ENCODE measurements around the gene KRTCAP3.
A peak's percentile ranks its signal among the peaks of the same experiment; 100 is the strongest.
"Not testable (repeated sequence)": the region's sequence is repeated elsewhere in the genome, so short reads cannot be mapped to it uniquely, and the experiment has no call there.

Gene KRTCAP3

DNA sequence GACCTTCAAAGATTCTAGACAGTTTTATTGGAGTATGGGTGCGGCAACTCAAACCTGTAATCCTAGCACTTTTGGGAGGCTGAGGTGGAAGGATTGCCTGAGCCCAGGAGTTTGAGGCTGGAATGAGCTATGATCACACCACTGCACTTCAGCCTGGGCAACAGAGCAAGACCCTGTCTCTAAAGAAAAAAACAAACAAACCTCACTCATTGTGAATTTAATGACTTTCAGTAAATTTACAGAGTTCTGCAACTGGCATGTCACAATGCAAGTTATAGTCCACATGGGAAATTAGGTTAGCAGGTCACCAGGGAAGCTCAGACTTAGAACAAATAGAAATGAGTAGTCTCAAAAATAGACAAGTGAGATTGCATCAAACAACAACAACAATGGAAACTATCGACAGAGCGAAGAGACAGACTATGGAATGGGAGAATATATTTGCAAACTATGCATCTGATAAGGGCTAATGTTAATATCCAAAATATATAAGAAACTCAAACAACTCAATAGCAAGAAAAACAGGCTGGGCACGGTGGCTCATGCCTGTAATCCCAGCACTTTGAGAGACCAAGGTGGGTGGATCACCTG is 20.4 kb upstream of the KRTCAP3 start:
- Histone ChIP-seq H3K27ac (no peak overlapping the region), H3K36me3 (no peaks in the 10 kb centered on the region), H3K4me1 (ENCODE audit: control insufficient read depth in 1 of 2, insufficient read depth in 1 of 2, low read depth in 1 of 2, low read length in 1 of 2) (no peaks in the 10 kb centered on the region), H3K4me3 (ENCODE audit: low read depth in 1 of 2, low read length in 1 of 2) (no peak overlapping the region), H3K9me3 (no peaks in the 10 kb centered on the region), H3K27me3 (no peaks in the 10 kb centered on the region)
- TF ChIP-seq, protein P1, sequence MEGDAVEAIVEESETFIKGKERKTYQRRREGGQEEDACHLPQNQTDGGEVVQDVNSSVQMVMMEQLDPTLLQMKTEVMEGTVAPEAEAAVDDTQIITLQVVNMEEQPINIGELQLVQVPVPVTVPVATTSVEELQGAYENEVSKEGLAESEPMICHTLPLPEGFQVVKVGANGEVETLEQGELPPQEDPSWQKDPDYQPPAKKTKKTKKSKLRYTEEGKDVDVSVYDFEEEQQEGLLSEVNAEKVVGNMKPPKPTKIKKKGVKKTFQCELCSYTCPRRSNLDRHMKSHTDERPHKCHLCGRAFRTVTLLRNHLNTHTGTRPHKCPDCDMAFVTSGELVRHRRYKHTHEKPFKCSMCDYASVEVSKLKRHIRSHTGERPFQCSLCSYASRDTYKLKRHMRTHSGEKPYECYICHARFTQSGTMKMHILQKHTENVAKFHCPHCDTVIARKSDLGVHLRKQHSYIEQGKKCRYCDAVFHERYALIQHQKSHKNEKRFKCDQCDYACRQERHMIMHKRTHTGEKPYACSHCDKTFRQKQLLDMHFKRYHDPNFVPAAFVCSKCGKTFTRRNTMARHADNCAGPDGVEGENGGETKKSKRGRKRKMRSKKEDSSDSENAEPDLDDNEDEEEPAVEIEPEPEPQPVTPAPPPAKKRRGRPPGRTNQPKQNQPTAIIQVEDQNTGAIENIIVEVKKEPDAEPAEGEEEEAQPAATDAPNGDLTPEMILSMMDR (IDR thresholded peaks at IDR 0.05): no peak

DNA sequence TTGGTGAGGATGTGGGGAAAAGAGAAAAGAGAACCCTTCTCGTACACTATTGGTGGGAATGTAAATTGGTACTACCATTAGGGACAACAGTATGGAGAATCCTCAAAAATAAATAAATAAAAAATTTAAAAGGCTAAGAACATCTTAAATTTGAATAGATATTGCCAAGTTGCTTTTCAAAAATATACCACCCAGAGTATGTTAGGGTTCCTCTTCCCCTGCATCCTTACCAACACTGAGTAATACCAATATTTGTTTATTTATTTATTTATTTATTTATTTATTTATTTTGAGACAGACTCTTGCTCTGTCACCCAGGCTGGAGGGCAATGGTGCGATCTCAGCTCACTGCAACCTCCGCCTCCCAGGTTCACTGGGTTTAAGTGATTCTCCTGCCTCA is 19.2 kb upstream of the KRTCAP3 start:
- H3K36me3 ChIP-seq: no peaks in the 10 kb centered on the region
- no peak overlapping the region for H3K27ac ChIP-seq
- no peaks in the 10 kb centered on the region for H3K27me3 ChIP-seq
- H3K9me3 ChIP-seq: no peaks in the 10 kb centered on the region
- TF ChIP-seq, protein P1 (IDR thresholded peaks at IDR 0.05): no peak
- peaks cover 6 to 7% of the 10 kb centered on the region in 2 experiments for H3K4me1 ChIP-seq (ENCODE audit: control insufficient read depth in 1 of 2, insufficient read depth in 1 of 2, low read depth in 1 of 2, low read length in 1 of 2)
- no peak overlapping the region for H3K4me3 ChIP-seq (ENCODE audit: low read depth in 1 of 2, low read length in 1 of 2)

DNA sequence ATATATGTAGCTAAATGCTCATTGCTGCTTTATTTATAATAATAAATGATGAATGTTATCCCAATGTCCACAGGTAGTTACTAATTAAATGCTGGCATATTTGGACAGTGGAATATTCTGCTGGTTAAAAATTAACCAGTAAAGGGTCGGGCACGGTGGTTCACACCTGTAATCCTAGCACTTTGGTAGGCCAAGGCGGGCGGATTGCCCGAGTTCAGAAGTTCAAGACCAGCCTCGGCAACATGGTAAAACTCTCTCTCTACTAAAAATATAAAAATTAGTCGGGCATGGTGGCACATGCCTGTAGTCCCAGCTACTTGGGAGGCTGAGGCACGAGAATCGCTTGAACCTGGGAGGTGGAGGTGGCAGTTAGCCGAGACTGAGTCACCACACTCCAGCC is 17.1 kb upstream of the KRTCAP3 start:
- not testable (repeated sequence) for H3K9me3 ChIP-seq; H3K36me3 ChIP-seq; H3K27me3 ChIP-seq; H3K27ac ChIP-seq; H3K4me3 ChIP-seq (ENCODE audit: low read depth in 1 of 2, low read length in 1 of 2)
- peaks cover 18 to 19% of the 10 kb centered on the region in 2 experiments for H3K4me1 ChIP-seq (ENCODE audit: control insufficient read depth in 1 of 2, insufficient read depth in 1 of 2, low read depth in 1 of 2, low read length in 1 of 2)

DNA sequence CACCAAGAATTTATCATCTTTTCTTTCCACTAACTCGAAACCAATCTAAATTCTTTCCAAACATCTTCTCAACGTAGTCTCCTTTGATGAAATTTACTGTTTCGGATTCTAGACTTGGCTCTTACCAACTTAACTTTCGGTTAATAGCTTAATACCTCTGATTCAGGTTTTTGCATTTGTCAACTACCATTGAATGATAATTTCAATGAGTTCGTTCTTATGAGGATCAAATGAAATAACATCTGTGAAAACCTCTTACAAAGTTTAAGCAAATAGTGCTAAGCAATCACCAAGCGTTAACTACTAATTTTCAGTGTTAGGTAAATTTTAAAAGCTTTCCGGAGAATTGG is 14.3 kb upstream of the KRTCAP3 start:
- H3K4me1 ChIP-seq (ENCODE audit: control insufficient read depth in 1 of 2, insufficient read depth in 1 of 2, low read depth in 1 of 2, low read length in 1 of 2): peaks cover 24% of the 10 kb centered on the region in 2 experiments
- H3K27me3 ChIP-seq: no peaks in the 10 kb centered on the region
- H3K9me3 ChIP-seq: no peaks in the 10 kb centered on the region
- H3K36me3 ChIP-seq: no peaks in the 10 kb centered on the region
- TF ChIP-seq, protein P1 (IDR thresholded peaks at IDR 0.05): no peak
- peak overlapping the region; percentile 89 to 100 for H3K4me3 ChIP-seq (ENCODE audit: low read depth in 1 of 2, low read length in 1 of 2)
- H3K27ac ChIP-seq: peak overlapping the region; percentile 99

DNA sequence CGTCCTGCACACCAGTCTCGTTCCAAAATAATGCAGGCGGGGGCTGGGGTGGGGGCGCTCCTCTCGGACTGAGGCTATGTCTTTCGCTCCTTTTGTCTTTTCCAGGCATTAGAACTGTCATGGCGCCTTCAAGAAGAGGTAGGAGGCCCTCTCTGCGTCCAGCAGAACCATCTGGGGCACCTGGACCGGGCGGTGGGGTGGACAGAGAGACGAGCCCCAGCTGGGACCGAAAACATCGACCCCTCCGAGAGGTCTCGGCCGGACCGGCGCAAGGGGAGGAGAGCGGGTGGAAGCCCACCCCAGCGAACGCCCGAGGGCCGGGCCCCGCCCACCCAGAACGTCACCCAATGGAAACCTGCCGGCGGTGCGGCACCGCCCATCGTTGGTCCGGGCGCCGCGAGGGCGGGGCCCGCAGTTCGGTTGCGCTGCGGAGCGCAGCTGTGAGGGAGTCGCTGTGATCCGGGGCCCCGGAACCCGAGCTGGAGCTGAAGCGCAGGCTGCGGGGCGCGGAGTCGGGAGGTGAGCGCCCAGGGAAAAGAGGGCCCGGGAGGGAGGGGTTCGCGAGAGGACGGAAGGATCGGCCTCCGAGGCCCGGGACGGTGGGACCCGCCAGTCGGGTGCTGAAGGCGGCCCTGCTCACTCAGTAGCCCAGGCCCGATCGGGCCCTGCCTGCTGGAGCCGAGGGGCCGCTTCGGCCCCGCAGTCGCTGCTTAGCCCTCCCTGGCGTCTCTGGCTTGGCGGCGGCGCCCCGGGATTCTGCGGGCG is 13.8 kb upstream of the KRTCAP3 start, which contains the start of gene NRBP1:
NRBP1 (plus strand) TSS at position 419 of the 765 bp plus-strand sequence. CDS start 4,643 bp downstream, outside the sequence.
- TF ChIP-seq, protein P1 (IDR thresholded peaks at IDR 0.05): peak; percentile 26
- H3K9me3 ChIP-seq: no peaks in the 10 kb centered on the region
- no peaks in the 10 kb centered on the region for H3K27me3 ChIP-seq
- H3K27ac ChIP-seq: peak within 1 kb of the TSS; percentile 99
- peaks cover 24% of the 10 kb centered on the region in 2 experiments for H3K4me1 ChIP-seq (ENCODE audit: control insufficient read depth in 1 of 2, insufficient read depth in 1 of 2, low read depth in 1 of 2, low read length in 1 of 2)
- H3K36me3 ChIP-seq: peaks cover 5% of the 10 kb centered on the region
- H3K4me3 ChIP-seq (ENCODE audit: low read depth in 1 of 2, low read length in 1 of 2): peak within 1 kb of the TSS; percentile 89 to 100

DNA sequence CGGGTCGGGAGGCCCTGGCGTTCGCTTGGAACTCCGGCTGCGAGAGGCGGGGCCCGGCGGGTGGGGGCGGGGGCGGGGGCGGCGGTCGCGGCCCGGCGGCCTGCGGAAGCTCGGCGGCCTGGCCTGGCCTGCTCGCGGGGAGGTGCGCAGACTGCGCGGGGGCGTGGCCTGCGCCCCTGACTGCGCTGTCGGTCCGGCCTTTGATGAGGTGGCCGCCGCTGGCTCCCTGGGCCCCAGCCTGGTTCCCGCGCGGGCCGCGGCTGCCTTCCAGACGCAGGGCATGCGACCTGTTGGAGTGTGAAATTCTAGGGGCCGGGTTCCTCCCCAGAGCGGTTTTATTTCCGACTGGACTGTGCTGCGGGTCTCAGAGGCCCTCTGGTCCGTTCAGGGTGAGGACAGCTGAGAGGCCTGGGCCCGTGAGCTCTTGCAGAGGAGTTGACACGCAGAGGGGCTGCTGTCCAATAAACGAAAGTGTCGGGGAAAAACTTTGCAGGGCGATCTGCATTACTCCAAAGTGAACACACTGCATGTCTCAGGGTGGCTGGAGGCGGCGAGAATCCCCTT is 13.1 kb upstream of the KRTCAP3 start:
- H3K4me3 ChIP-seq (ENCODE audit: low read depth in 1 of 2, low read length in 1 of 2): peak overlapping the region; percentile 89 to 100
- TF ChIP-seq, protein P1 (IDR thresholded peaks at IDR 0.05): no peak
- no peaks in the 10 kb centered on the region for H3K9me3 ChIP-seq
- H3K27me3 ChIP-seq: no peaks in the 10 kb centered on the region
- peaks cover 11% of the 10 kb centered on the region for H3K36me3 ChIP-seq
- peaks cover 24% of the 10 kb centered on the region in 2 experiments for H3K4me1 ChIP-seq (ENCODE audit: control insufficient read depth in 1 of 2, insufficient read depth in 1 of 2, low read depth in 1 of 2, low read length in 1 of 2)
- H3K27ac ChIP-seq: peak overlapping the region; percentile 99
